Skin epidermis (tissue), 12 donors: ENCODE measurements around the gene ARHGEF35.
"Not testable (repeated sequence)": the region's sequence is repeated elsewhere in the genome, so short reads cannot be mapped to it uniquely, and the experiment has no call there.

Source experiments
- H3K27ac ChIP-seq, 21 experiments: fragments of 200-600 bp; sonication (generic) in 11 of 21; one replicate each; pipeline ENCODE4 v1.5.0; 2020; ENCODE audit warnings: mild to moderate bottlenecking in 3 of 21, inconsistent platforms in 2 of 21, moderate library complexity in 2 of 21
- H3K4me3 ChIP-seq, 7 experiments: fragments of 200-600 bp; sonication (generic) in 2 of 7; one replicate each; pipeline ENCODE4 v1.5.0; 2020; ENCODE audit warnings: inconsistent platforms in 2 of 7, mild to moderate bottlenecking in 2 of 7, moderate library complexity in 1 of 7

Gene ARHGEF35

DNA sequence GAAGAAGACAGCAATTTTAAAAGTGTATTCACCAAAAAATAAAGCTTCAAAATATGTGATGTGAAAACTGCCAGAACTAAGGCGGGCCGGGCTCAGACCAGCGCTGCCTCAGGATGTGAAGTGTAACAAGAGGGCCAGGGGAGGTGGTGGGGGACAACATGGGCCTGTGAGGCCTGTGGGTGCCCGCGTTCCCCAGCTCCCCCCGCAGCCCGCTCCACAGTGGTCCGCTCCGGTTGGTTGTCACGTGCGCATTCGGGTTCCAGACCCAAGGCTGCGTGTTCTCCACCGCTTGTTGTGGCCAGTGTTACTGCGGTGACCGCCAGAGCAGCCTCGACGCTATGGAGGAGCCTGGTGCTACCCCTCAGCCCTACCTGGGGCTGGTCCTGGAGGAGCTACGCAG lies 12.5 kb downstream of the ARHGEF35 start, which contains the start of gene CTAGE4:
Gene CTAGE4, plus strand, starts transcription at position 301 of the 400 bp plus-strand sequence. Its CDS starts 38 bp downstream, at position 339.
- H3K27ac ChIP-seq, H3K4me3 ChIP-seq: not testable (repeated sequence)

GRCh38 chr7:144179165-144179479 lies 16.5 kb downstream of the ARHGEF35 start:
- H3K4me3 ChIP-seq, H3K27ac ChIP-seq: not testable (repeated sequence)

- H3K27ac ChIP-seq, H3K4me3 ChIP-seq: not testable (repeated sequence)
Observed at GRCh38 chr7:144178380-144179164, 17.1 kb downstream of the ARHGEF35 start.

DNA sequence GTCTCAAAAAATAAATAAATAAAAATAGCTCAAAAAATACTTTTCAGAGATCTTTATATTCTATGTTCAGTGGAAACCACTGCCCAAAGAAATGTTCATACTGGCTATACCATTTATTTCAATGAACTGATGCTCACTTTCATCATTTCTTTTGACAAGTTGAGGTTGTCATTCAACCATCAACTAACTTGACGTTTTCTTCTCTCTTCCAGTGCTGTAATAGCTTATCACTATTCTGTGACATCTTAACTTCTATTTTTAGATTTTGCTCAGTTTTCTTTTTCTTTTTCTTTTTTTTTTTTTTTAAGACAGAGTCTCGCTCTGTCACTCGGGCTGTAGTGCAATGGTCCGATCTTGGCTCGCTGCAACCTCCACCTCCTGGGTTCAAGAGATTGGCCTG lies 21.0 kb downstream of the ARHGEF35 start:
- no peak overlapping the region for H3K27ac ChIP-seq

GRCh38 chr7:144171594-144172350 lies 23.9 kb downstream of the ARHGEF35 start:
- not testable (repeated sequence) for H3K27ac ChIP-seq, H3K4me3 ChIP-seq

More for the DNA sequence above, 21.0 kb downstream of the ARHGEF35 start:
- no peak overlapping the region for H3K4me3 ChIP-seq

GRCh38 chr7:144164784-144165183 lies 30.8 kb downstream of the ARHGEF35 start:
- no peak overlapping the region for H3K4me3 ChIP-seq
- H3K27ac ChIP-seq = no peak overlapping the region

DNA sequence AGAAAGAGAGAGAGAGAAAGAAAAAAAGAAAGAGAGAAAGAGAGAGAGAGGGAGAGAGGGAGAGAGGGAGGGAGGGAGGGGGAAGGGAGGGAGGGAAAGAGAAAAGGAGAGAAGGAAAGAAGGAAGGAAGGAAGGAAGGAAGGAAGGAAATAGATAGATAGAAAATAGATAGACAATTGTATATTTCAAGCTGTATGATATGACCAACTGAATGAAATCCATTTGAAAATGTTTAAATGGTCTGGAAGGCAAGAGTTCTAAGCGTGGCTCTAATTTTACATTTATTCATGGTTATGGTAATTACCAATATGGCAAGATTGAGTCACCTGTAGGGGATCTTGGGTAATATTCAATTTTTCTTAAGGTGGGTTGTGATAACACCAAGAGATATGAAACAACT lies 36.8 kb downstream of the ARHGEF35 start:
- Histone ChIP-seq H3K4me3 (no peak overlapping the region), H3K27ac (no peak overlapping the region)

DNA sequence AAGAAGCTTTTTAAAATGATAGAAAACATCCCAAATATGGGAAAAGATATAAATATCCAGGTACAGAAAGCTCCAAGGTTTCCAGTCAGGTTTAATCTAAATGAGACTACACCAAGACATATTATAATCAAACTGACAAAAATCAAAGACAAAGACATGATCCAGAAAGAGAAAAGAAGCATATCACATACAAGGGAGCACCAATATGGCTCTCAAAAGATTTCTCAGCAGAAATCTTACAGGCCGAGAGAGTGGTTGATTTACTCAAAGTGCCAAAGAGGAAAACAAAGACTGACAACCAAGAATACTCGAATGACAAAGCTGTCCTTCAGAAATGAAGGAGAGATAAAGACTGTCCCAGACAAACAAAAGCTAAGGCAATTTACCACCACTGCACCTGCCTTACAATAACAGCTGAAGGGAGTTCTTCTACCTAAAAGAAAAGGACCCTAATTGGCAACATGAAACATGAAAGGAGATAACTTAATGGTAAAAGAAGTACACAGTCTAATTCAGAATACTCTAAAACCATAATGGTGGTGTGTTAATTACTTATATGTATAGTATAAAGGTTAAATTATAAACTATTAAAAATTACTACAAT lies 47.3 kb downstream of the ARHGEF35 start:
- no peak overlapping the region for H3K4me3 ChIP-seq

GRCh38 chr7:144144426-144144825 lies 51.2 kb downstream of the ARHGEF35 start:
- Histone ChIP-seq H3K4me3 (no peak overlapping the region), H3K27ac (no peak overlapping the region)

More for the DNA sequence above, 47.3 kb downstream of the ARHGEF35 start:
- no peak overlapping the region for H3K27ac ChIP-seq

- no peak overlapping the region for H3K27ac ChIP-seq
- H3K4me3 ChIP-seq = no peak overlapping the region
Observed at GRCh38 chr7:144142187-144142586, 53.4 kb downstream of the ARHGEF35 start.

- H3K4me3 ChIP-seq = no peak overlapping the region
- no peak overlapping the region for H3K27ac ChIP-seq
Observed at GRCh38 chr7:144137501-144137900, 58.1 kb downstream of the ARHGEF35 start.
